Stomach (tissue), 9 donors: ENCODE measurements around the gene IKZF1. TPM values are rescaled to one million over a fixed set of nuclear protein-coding genes. Genes with fewer than 3 reads are reported as not detected.

Source experiments
- DNase-seq, 2 donors: peaks; one replicate each; pipeline versions ENCODE4 v3.0.0 to v3.0.0-alpha.2; 2013 to 2019
- H3K27ac ChIP-seq, 5 donors: fragments of 200-600 bp in 4 of 5; sonication (generic) in 4 of 5; one replicate each; pipeline ENCODE4 v1.5.1; 2013 to 2019; ENCODE audit warnings: mild to moderate bottlenecking in 1 of 5, moderate library complexity in 1 of 5
- H3K27me3 ChIP-seq, 3 donors: fragments of 200-600 bp; sonication (generic); one replicate each; pipeline ENCODE4 v1.5.1; 2017 to 2019; ENCODE audit warnings: mixed run types in 1 of 3
- H3K36me3 ChIP-seq, 4 donors: fragments of 200-600 bp; sonication (generic); 1 replicate in 3 of 4; 2 replicates in 1 of 4; pipeline ENCODE4 v1.5.1; 2016 to 2019
- H3K4me1 ChIP-seq, 4 donors: fragments of 200-600 bp; sonication (generic); one replicate each; pipeline ENCODE4 v1.5.1; 2016 to 2019
- H3K4me3 ChIP-seq, 4 donors: fragments of 200-600 bp; sonication (generic) in 3 of 4; one replicate each; pipeline ENCODE4 v1.5.1; 2016 to 2019; ENCODE audit warnings: mild to moderate bottlenecking in 1 of 4
- H3K9me3 ChIP-seq, 4 donors: fragments of 200-600 bp; sonication (generic); one replicate each; pipeline ENCODE4 v1.5.1; 2016 to 2019
- CTCF ChIP-seq, 7 experiments: fragments of 450-650 bp in 4 of 7; fragments of 200-600 bp in 3 of 7; sonication (generic) in 3 of 7; IDR thresholded peaks; one replicate each; pipeline ENCODE4 v1.5.1; 2016 to 2019; ENCODE audit warnings: antibody characterized with exemption in 7 of 7, control low read depth in 2 of 7, mild to moderate bottlenecking in 1 of 7
- EP300 ChIP-seq: sonication (generic); formaldehyde crosslinking; IDR thresholded peaks from one replicate; pipeline ENCODE4 v1.6.1; 2017; ENCODE audit warnings: antibody characterized with exemption
- POLR2A ChIP-seq, 4 donors: fragments of 450-650 bp; IDR thresholded peaks; one replicate each; pipeline ENCODE4 v1.6.1; 2016; ENCODE audit warnings: antibody characterized with exemption in 4 of 4, control low read depth in 2 of 4, mild to moderate bottlenecking in 1 of 4, moderate library complexity in 1 of 4
- POLR2AphosphoS5 ChIP-seq, 3 donors: sonication (generic); formaldehyde crosslinking; IDR thresholded peaks; one replicate each; pipeline ENCODE4 v1.6.1; 2016; ENCODE audit warnings: antibody characterized with exemption in 3 of 3
- WGBS, 5 donors: extraction: QIAGEN DNeasy Blood & Tissue Kit in 3 of 5; methylation state at CpG; one replicate each; pipeline versions ENCODE4 v1.1.5 to v1.1.7; 2013 to 2018; 5-methylcytosine and 5-hydroxymethylcytosine counted together
- intact Hi-C: fragments of 100-400 bp; cut with DNase I; formaldehyde crosslinking; loops from one replicate; pipeline ENCODE4 v1.15.1; 2023; ENCODE audit warnings: low total_unique reads
- polyA plus RNA-seq, 3 donors: library from polyadenylated mRNA; stranded (reverse); fragments of 200-250 nt; gene quantifications; one replicate each; pipeline ENCODE4 v1.2.3, GENCODE V29; 2013
- total RNA-seq, 5 donors: library from RNA; depleted of rRNA; stranded (reverse); fragments of >200 nt; gene quantifications; one replicate each; pipeline versions ENCODE4 v1.1.0 to v1.2.3, GENCODE V29; 2014 to 2016
- donor health status: healthy with polysubstance abuse.
- donor health status: Bipolar disorder and iron deficiency.
- donor health status: healthy.

The IKZF1 gene
- total and polyA plus RNA-seq, 8 donors: 1.5 to 139 (median 9.7) TPM

- Histone ChIP-seq H3K36me3 (no peaks in the 10 kb centered on the region), H3K4me3 (no peak overlapping the region), H3K9me3 (no peaks in the 10 kb centered on the region), H3K4me1 (peaks cover 0 to 18% (median 0%) of the 10 kb centered on the region in 4 donors), H3K27me3 (peaks cover 0 to 4% (median 0%) of the 10 kb centered on the region in 3 donors), H3K27ac (peak overlapping the region in 2 of 5 donors; percentile 6 to 71)
- TF ChIP-seq POLR2AphosphoS5 (IDR thresholded peaks at IDR 0.05) (no peak), POLR2A (IDR thresholded peaks at IDR 0.05) (no peak), EP300 (no peak), CTCF (IDR thresholded peaks at IDR 0.05) (no peak)
- intact Hi-C loops: no loop called here
- 80 to 87% (median 81%) methylated on average over 9 of the region's 9 CpGs for WGBS, 5 donors
- no peak for DNase-seq
Measured at GRCh38 chr7:50353894-50354595, 49.5 kb downstream of the IKZF1 start.

GRCh38 chr7:50355817-50356178, 51.3 kb downstream of the IKZF1 start:
- WGBS, 5 donors: 46 to 60% (median 49%) methylated on average over 9 of the region's 9 CpGs
- peaks cover 0 to 4% (median 0%) of the 10 kb centered on the region in 3 donors for H3K27me3 ChIP-seq
- peaks cover 0 to 25% (median 0%) of the 10 kb centered on the region in 4 donors for H3K4me1 ChIP-seq
- no peak overlapping the region for H3K4me3 ChIP-seq
- peak overlapping the region in 1 of 5 donors; percentile 47 for H3K27ac ChIP-seq
- no peaks in the 10 kb centered on the region for H3K36me3 ChIP-seq
- no peak for TF ChIP-seq POLR2A (IDR thresholded peaks at IDR 0.05)
- no peak for TF ChIP-seq CTCF (IDR thresholded peaks at IDR 0.05)
- no peak for TF ChIP-seq POLR2AphosphoS5 (IDR thresholded peaks at IDR 0.05)
- no peak for TF ChIP-seq EP300
- no peaks in the 10 kb centered on the region for H3K9me3 ChIP-seq
- no peak for DNase-seq
- intact Hi-C loops: no loop called here

- 82 to 91% (median 86%) methylated on average over 15 of the region's 15 CpGs for WGBS, 5 donors
- TF ChIP-seq EP300: no peak
- TF ChIP-seq CTCF (IDR thresholded peaks at IDR 0.05): no peak
- no peak for TF ChIP-seq POLR2AphosphoS5 (IDR thresholded peaks at IDR 0.05)
- TF ChIP-seq POLR2A (IDR thresholded peaks at IDR 0.05): no peak
- peak overlapping the region in 4 of 5 donors; percentile 18 to 77 (median 46) for H3K27ac ChIP-seq
- no peaks in the 10 kb centered on the region for H3K9me3 ChIP-seq
- H3K36me3 ChIP-seq: no peaks in the 10 kb centered on the region
- no peak overlapping the region for H3K4me3 ChIP-seq
- H3K4me1 ChIP-seq: peaks cover 0 to 25% (median 0%) of the 10 kb centered on the region in 4 donors
- H3K27me3 ChIP-seq: peaks cover 0 to 4% (median 0%) of the 10 kb centered on the region in 3 donors
- intact Hi-C loops: no loop called here
- DNase-seq: peak in 1 of 2 donors; percentile 30
Measured at GRCh38 chr7:50356212-50356944, 51.9 kb downstream of the IKZF1 start.

GRCh38 chr7:50356945-50357268, 52.4 kb downstream of the IKZF1 start:
- intact Hi-C loops: no loop called here
- Histone ChIP-seq H3K36me3 (no peaks in the 10 kb centered on the region), H3K27ac (peak overlapping the region in 4 of 5 donors; percentile 18 to 77 (median 46)), H3K27me3 (peaks cover 0 to 4% (median 0%) of the 10 kb centered on the region in 3 donors), H3K4me1 (peaks cover 0 to 25% (median 0%) of the 10 kb centered on the region in 4 donors), H3K4me3 (no peak overlapping the region), H3K9me3 (no peaks in the 10 kb centered on the region)
- TF ChIP-seq EP300 (no peak), POLR2A (IDR thresholded peaks at IDR 0.05) (no peak), POLR2AphosphoS5 (IDR thresholded peaks at IDR 0.05) (no peak), CTCF (IDR thresholded peaks at IDR 0.05) (no peak)
- DNase-seq: no peak
- WGBS, 5 donors: 82 to 92% (median 82%) methylated on average over 7 of the region's 7 CpGs
